Right lobe of liver (tissue), 6 donors: ENCODE results near the gene NFASC. TPM values are rescaled to one million over a fixed set of nuclear protein-coding genes. Genes with fewer than 3 reads are reported as not detected.

Source experiments
- ATAC-seq, 4 donors: fragments of 200-7000 bp; cut with Tn5 transposase; one replicate each; pipeline ENCODE4 v1.9.1; 2020; ENCODE audit warnings: mild to moderate bottlenecking in 4 of 4, moderate library complexity in 4 of 4
- DNase-seq, 3 donors: peaks; one replicate each; pipeline ENCODE4 v3.0.0-alpha.2; 2020
- H3K27ac ChIP-seq, 3 donors: fragments of 200-600 bp; one replicate each; pipeline ENCODE4 v1.8.0; 2022
- H3K27me3 ChIP-seq, 2 donors: fragments of 200-600 bp; one replicate each; pipeline ENCODE4 v1.8.0; 2022
- H3K36me3 ChIP-seq, 4 donors: fragments of 200-600 bp; sonication (generic) in 1 of 4; one replicate each; pipeline versions ENCODE4 v1.5.1 to v1.8.0; 2017 to 2022; ENCODE audit warnings: control low read depth in 1 of 4
- H3K4me1 ChIP-seq, 4 donors: fragments of 200-600 bp; sonication (generic) in 1 of 4; one replicate each; pipeline versions ENCODE4 v1.5.1 to v1.8.0; 2017 to 2022; ENCODE audit warnings: control low read depth in 1 of 4
- H3K4me3 ChIP-seq, 3 donors: fragments of 200-600 bp; one replicate each; pipeline ENCODE4 v1.8.0; 2022
- H3K9me3 ChIP-seq, 4 donors: fragments of 200-600 bp; sonication (generic) in 1 of 4; one replicate each; pipeline versions ENCODE4 v1.5.1 to v1.8.0; 2017 to 2022; ENCODE audit warnings: control low read depth in 1 of 4
- CTCF ChIP-seq, 4 donors: fragments of 200-600 bp in 3 of 4; fragments of 450-650 bp in 1 of 4; IDR thresholded peaks; one replicate each; pipeline versions ENCODE4 v1.5.1 to v1.8.0; 2016 to 2022; ENCODE audit warnings: antibody characterized with exemption in 4 of 4, mild to moderate bottlenecking in 2 of 4
- POLR2A ChIP-seq: fragments of 450-650 bp; IDR thresholded peaks from one replicate; pipeline ENCODE4 v1.6.1; 2017; ENCODE audit warnings: antibody characterized with exemption, mild to moderate bottlenecking
- WGBS: methylation state at CpG from one replicate; pipeline ENCODE4 v1.1.6; 2018; ENCODE audit warnings: low coverage, low lambda C conversion rate; ENCODE audit not compliant: insufficient coverage; ENCODE audit errors: missing lambda C conversion rate; 5-methylcytosine and 5-hydroxymethylcytosine counted together
- intact Hi-C, 2 donors: fragments of 100-400 bp; cut with DNase I; formaldehyde crosslinking; loops; one replicate each; pipeline versions ENCODE4 v1.11.2 to v1.14.1; 2022
- total RNA-seq, 6 experiments: library from RNA; depleted of rRNA in 2 of 6; stranded (reverse); fragments of >200 nt in 2 of 6; fragmentation: NEBNext Ultra II Directional in 3 of 6; extraction: Animal tissue kit (Norgen Biotek cat#: 25700) in 3 of 6; gene quantifications; one replicate each; pipeline versions ENCODE4 v1.1.0 to v1.2.4, GENCODE V29; 2016 to 2023
- donor health status: DM: no; HTN: yes; CAD: no.
- donor health status: DM: no; HTN: no; CAD: no.
- donor health status: DM: no; HTN: no; CAD: no.
- donor health status: DM: no; HTN: yes; CAD: no.
- donor health status: DM: no; HTN: yes; CAD: no.

NFASC gene
- total RNA-seq, 6 experiments from 2014 or later: 3.2 to 7.8 (median 5.6) TPM

- Histone ChIP-seq H3K36me3 (no peaks in the 10 kb centered on the region), H3K4me3 (no peak overlapping the region), H3K27me3 (no peaks in the 10 kb centered on the region), H3K4me1 (no peaks in the 10 kb centered on the region), H3K9me3 (no peaks in the 10 kb centered on the region), H3K27ac (no peak overlapping the region)
- ATAC-seq (no peak), DNase-seq (no peak)
- no peak for TF ChIP-seq CTCF (IDR thresholded peaks at IDR 0.05)
- TF ChIP-seq POLR2A: no peak
- 93% methylated on average over 6 of the region's 19 CpGs for WGBS
- intact Hi-C loops: no loop called here
These were observed 187.3 kb downstream of the NFASC start for GRCh38 chr1:205057808-205058575.

- WGBS: 60% methylated on average over 1 of the region's 12 CpGs
- H3K9me3 ChIP-seq: no peaks in the 10 kb centered on the region
- no peaks in the 10 kb centered on the region for H3K27me3 ChIP-seq
- intact Hi-C loops: no loop called here
- TF ChIP-seq POLR2A: no peak
- no peak for TF ChIP-seq CTCF (IDR thresholded peaks at IDR 0.05)
- H3K36me3 ChIP-seq: no peaks in the 10 kb centered on the region
- ATAC-seq: no peak
- no peak for DNase-seq
- H3K27ac ChIP-seq: no peak overlapping the region
- H3K4me3 ChIP-seq: no peak overlapping the region
- H3K4me1 ChIP-seq: no peaks in the 10 kb centered on the region
These were observed 188.2 kb downstream of the NFASC start for GRCh38 chr1:205058853-205059252.

- no peaks in the 10 kb centered on the region for H3K27me3 ChIP-seq
- H3K4me1 ChIP-seq: no peaks in the 10 kb centered on the region
- no peaks in the 10 kb centered on the region for H3K36me3 ChIP-seq
- TF ChIP-seq CTCF (IDR thresholded peaks at IDR 0.05): no peak
- no peak for TF ChIP-seq POLR2A
- ATAC-seq (no peak), DNase-seq (no peak)
- no peaks in the 10 kb centered on the region for H3K9me3 ChIP-seq
- 100% methylated on average over 1 of the region's 6 CpGs for WGBS
- no peak overlapping the region for H3K27ac ChIP-seq
- intact Hi-C loops: loop anchor here (5.0 to 10.0 kb wide), 2 partner anchors 72 to 195 kb away; no protein-coding TSS in a partner anchor
- H3K4me3 ChIP-seq: no peak overlapping the region
These were observed 189.0 kb downstream of the NFASC start for GRCh38 chr1:205059660-205060059.

- ATAC-seq (no peak), DNase-seq (no peak)
- H3K36me3 ChIP-seq: no peaks in the 10 kb centered on the region
- intact Hi-C loops: loop anchor here (5.0 to 10.0 kb wide), 2 partner anchors 73 to 194 kb away; no protein-coding TSS in a partner anchor
- 78% methylated on average over 1 of the region's 10 CpGs for WGBS
- no peak for TF ChIP-seq CTCF (IDR thresholded peaks at IDR 0.05)
- TF ChIP-seq POLR2A: no peak
- H3K4me3 ChIP-seq: no peak overlapping the region
- H3K27me3 ChIP-seq: no peaks in the 10 kb centered on the region
- no peak overlapping the region for H3K27ac ChIP-seq
- no peaks in the 10 kb centered on the region for H3K9me3 ChIP-seq
- H3K4me1 ChIP-seq: no peaks in the 10 kb centered on the region
These were observed 190.1 kb downstream of the NFASC start for GRCh38 chr1:205060746-205061145.
